Measurements from ENCODE around the gene SLC6A12.

SLC6A12 gene

GRCh38 chr12:215116-215515 is 1.2 kb upstream of the SLC6A12 start:
- DNase-seq (ENCODE audit: low read depth), result no peak

- DNase-seq (ENCODE audit: low read depth), result no peak
These were observed 427 bp downstream of the SLC6A12 start for GRCh38 chr12:213527-213932.

- no peak for DNase-seq (ENCODE audit: low read depth)
These were observed 1.0 kb downstream of the SLC6A12 start for GRCh38 chr12:212715-213526.

GRCh38 chr12:212415-212714 is 1.6 kb downstream of the SLC6A12 start:
- DNase-seq (ENCODE audit: low read depth), result no peak

GRCh38 chr12:211639-212414 is 2.1 kb downstream of the SLC6A12 start:
- DNase-seq (ENCODE audit: low read depth), result no peak

- DNase-seq (ENCODE audit: low read depth), result no peak
These were observed 2.9 kb downstream of the SLC6A12 start for GRCh38 chr12:211142-211465.

- DNase-seq (ENCODE audit: low read depth), result no peak
These were observed 3.4 kb downstream of the SLC6A12 start for GRCh38 chr12:210277-211141.

GRCh38 chr12:209851-210250 is 4.1 kb downstream of the SLC6A12 start:
- no peak for DNase-seq (ENCODE audit: low read depth)

- no peak for DNase-seq (ENCODE audit: low read depth)
These were observed 4.7 kb downstream of the SLC6A12 start for GRCh38 chr12:209246-209645.

- no peak for DNase-seq (ENCODE audit: low read depth)
These were observed 5.1 kb downstream of the SLC6A12 start for GRCh38 chr12:208813-209212.

GRCh38 chr12:207804-208203 is 6.2 kb downstream of the SLC6A12 start:
- no peak for DNase-seq (ENCODE audit: low read depth)

GRCh38 chr12:206746-207440 is 7.1 kb downstream of the SLC6A12 start:
- DNase-seq (ENCODE audit: low read depth), result no peak

- no peak for DNase-seq (ENCODE audit: low read depth)
These were observed 8.9 kb downstream of the SLC6A12 start for GRCh38 chr12:205026-205425.

GRCh38 chr12:204261-204678 is 9.7 kb downstream of the SLC6A12 start:
- DNase-seq (ENCODE audit: low read depth), result no peak

- no peak for DNase-seq (ENCODE audit: low read depth)
These were observed 10.3 kb downstream of the SLC6A12 start for GRCh38 chr12:203462-204260.

- DNase-seq (ENCODE audit: low read depth), result no peak
These were observed 10.9 kb downstream of the SLC6A12 start for GRCh38 chr12:203074-203461.

- DNase-seq (ENCODE audit: low read depth), result no peak
These were observed 11.8 kb downstream of the SLC6A12 start for GRCh38 chr12:202081-202731.

GRCh38 chr12:201361-201760 is 12.6 kb downstream of the SLC6A12 start:
- DNase-seq (ENCODE audit: low read depth), result no peak

GRCh38 chr12:198705-199104 is 15.3 kb downstream of the SLC6A12 start:
- no peak for DNase-seq (ENCODE audit: low read depth)

- no peak for DNase-seq (ENCODE audit: low read depth)
These were observed 15.9 kb downstream of the SLC6A12 start for GRCh38 chr12:197911-198695.

Measured in activated T-cell treated with anti-CD3 and anti-CD28 coated beads for 24 hours (primary cell).